ENCODE results near the gene PAX5.

DNA sequence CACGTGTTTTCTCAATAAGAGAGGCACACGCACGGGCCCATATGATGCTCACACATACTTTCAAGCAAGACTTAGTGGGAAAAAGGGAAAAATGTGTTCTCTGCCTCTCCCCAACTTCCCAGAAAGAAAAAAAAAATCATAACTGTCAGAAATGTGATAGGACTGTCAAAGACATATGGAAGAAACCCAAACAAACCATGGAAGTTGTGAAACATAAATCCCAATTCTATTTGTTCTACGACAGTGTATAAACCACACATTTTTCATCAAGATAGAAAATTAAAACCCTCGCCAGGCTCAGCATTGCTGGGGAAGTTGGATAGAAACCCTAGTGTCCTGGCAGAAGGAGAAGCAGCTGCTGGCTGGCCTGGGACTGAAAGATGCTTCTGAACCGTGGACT is 211.9 kb downstream of the PAX5 start:
- no peak for TF ChIP-seq CTCF (IDR thresholded peaks at IDR 0.05; ENCODE audit: low read length)
- no peak for TF ChIP-seq EZH2 (optimal IDR thresholded peaks at IDR 0.05; ENCODE audit: low read depth, low read length)
